NCI-H2107 treated with DMSO at 0.1 percent for 48 hours (cell line): Measurements from ENCODE around the gene NRG2.

Source experiments
- DNase-seq: peaks from one replicate; lab custom pipeline; 2025; ENCODE audit not compliant: unreplicated experiment; lab: John Stamatoyannopoulos, UW

NRG2 gene

DNA sequence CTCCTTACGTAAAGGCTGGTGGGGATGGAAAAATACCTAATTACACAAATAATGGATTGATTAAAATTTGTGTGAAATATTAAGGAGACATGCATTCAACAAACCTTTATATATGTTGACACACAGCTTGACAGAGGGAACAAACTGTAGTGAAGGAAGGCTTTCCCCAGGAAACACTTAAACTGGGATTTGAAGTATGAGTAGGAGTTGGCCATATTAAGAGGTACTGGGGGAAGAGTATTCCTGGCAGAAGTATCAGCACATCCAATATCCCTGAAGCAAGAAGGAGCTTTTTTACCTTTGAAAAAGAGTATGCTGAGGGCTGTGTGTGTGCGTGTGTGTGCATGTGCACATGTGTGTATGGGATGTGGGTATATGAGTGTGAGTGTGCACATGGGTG lies 136.4 kb downstream of the NRG2 start:
- no peak for DNase-seq

DNA sequence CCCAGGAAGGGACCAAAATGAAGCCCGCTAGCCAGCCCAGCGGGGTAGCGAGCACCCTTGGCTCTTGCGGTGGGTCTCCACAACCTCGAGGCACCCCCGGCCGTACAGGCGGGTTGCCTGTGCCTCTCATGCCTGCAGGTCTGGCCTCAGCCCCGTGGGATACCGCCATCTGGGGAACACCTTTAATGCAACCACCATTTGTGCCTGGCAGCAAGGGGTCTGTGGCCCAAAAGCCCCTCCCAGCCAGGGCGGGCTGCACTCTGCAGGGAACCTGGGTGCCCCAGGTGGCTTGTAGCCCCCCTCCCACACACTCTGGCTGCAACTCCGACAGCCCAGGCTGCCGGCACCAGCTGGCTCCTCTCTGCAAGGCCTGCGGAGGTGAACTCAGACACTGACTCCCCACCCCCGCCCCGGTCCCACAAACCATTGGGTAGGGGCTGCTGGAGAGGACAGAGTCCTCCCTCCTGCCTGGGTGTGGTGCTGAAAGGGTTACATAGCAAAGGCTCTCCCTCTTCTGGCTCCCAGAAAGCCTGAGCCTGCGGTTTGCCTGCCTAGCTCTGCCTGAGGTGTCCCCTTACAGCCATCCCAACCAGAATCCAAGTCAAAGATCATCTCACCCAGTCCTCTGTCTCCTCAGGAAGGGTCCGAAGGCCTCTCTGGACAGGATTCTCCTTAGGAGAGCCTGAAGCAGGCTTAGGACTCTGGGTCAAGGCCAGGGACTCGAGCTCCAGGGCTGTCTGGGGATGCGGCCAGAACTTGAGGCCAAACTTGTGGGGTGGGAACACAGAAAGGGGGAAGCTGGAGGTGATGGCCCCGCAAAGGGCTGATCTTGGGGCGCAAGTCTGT lies 138.1 kb downstream of the NRG2 start:
- peak; percentile 16 for DNase-seq

DNA sequence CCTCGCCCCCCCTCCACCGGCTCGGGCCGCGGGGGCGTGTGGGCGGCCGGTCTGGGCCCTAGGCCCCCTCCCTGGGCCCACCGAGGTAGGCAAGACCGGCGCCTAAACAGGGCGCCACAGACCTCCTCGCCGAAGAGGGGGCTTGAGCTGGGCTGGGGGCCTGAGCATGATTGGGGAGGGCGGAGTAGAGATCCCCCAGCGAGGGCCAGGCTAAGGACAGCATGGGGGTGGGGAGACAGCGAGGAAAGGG lies 138.6 kb downstream of the NRG2 start:
- DNase-seq: no peak

DNA sequence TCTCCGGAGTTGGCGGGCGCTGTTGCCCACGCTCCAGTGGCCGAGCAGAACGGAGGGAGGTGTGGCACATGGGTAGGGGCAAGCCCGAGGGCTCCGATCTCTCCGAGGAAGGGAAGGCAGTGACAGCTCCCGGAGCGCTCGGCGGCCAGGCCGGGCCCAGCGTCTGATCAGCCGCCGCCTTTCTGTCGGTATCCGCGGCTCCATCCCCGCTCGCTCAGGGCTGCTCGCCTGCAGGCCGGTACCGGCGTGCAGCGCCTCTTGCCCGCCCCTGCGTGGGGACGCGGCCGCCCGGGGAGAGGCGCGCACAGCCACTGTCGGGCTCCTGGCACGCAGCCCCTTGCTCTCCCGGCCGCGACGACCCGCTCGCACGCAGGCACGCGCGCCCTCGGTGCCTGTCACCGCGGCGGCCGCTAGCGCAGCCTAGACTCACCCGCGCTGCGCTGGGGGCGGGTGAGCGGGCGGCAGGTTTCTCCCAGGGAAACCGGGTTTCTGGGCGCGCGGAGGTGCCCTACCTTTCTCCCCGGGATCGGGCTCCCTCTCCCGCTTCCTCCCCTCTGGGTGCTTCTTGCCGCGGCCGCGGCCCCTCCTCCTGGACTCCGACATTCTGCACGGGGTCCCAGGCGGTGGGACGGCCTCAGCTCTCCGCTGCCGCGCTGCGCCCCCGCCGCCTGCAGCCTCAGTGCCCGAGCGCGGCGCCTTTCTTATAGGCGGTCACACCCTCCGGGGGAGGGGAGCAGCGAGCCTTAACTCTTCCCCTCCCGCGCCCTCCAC lies 139.1 kb downstream of the NRG2 start:
- peak; percentile 2 for DNase-seq

DNA sequence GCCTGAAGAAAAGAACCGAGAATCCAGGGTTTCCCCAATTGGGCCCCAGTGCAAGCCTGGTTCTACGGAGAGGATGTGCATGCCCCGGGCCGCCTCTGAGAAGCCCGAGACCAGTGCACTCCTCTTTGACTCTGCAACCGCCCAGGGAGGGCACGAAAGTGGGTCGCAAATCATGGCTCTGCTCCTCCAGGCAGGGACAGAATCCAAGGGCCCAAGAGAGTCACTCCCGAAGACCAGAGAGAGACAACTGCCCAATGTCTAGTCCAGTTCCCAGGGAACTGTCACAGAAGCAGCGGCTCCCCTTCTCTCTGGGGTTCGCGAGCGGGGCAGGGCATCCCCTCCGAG lies 139.7 kb downstream of the NRG2 start:
- DNase-seq: no peak

DNA sequence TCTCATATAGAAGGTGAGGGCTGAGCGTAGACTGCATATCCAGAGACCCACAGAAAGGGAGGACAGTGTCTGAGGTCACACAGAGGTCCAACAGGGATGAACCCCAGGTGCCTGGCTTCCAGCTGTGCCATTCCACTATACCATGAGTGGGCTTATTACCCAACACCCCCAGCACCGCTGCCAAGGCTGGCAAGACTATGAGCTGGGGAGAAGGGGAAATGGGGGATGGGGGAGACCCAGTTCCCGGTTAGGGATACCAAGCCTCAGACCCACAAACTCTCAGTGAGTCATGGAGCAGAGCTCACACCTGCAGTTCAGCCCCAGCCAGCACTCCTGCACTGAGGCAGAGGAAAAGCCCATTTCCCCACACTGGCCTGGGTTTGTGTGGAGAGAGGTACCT lies 141.1 kb downstream of the NRG2 start:
- no peak for DNase-seq

DNA sequence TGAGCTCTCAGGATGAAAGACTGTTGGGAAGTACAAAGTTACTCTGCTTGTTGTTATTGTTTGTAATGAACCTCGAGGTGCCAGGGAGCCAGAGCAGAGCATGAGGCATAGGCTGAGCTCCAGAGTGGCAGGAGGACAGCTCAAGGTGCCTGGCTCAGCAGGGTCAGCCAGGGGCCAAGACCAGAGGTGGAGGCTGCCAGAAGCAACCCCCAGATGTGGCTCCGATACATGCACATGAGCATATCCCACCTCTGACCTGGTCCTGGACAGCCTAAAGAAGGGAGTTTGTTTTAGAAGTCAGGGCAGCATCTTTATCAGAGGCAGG lies 141.9 kb downstream of the NRG2 start:
- no peak for DNase-seq

DNA sequence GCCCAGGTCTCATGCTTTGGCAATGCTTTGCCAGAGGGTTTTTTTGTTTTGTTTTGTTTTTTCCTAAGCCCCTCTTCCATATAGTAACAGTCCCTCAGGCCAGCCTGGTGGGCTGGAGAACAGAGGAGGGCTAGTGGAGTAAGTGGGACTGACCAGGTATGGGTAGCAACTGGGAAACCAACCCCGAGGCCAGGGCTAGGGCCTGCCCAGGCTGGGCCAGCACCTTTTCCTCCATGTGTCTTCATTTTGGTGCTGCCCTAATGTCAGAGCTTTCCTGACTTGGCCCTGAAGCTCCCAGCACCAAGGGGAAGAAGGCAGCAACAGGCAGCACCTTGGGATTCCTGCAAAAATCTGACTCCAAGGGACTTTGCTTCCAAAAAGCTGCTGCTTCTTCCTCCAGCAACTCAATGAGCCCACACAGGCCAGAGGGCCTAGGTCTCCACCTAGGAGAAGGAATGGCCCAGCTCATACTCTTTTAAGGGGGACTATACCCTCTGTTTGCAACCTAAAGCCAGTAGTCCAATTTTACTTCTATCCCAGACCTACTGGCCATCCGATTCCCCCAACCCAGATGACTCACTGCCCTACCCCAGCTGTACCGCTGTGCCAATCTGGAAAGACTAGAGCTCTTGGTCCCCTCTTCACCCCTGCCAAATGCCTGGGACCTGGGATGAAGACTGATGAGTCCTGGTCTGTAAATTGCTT lies 142.4 kb downstream of the NRG2 start:
- no peak for DNase-seq

DNA sequence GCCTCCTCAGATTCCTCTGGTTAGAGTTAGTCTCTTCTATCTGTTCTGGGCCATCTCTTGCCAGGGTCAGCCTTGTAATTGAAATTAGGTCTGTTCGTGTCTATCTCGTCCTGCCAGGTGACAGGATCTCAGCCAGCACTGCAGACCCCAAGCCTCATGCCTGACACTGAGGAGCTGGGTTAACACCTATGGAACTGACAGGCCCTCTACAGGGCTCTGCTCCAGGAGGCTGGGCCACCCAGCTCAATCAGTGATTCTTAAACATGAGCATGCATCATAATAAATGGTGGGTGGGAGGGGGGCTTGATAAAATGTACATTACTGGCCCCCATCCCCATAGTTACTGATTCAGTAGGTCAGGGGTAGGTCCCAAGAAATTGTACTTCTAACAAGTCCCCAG lies 144.1 kb downstream of the NRG2 start:
- DNase-seq: no peak

DNA sequence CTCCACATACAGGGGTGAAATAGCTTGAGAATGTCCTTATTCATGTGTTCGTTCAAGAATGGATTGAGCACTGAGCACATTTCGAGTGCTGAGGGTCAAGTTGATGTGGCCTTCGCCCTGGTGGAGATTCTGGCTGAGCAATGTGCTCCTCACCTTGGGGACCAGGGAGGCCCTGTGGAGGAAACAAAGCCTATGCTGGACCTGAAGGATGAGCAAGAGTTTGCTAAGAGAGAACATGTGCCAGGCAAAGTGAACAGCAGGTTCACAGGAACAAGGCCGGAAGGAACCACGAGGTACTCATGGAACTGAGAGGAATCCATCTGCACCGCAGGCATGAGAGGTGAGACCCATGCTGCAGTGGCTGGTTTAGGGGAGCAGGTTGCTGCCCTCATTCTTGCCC lies 145.1 kb downstream of the NRG2 start:
- no peak for DNase-seq

DNA sequence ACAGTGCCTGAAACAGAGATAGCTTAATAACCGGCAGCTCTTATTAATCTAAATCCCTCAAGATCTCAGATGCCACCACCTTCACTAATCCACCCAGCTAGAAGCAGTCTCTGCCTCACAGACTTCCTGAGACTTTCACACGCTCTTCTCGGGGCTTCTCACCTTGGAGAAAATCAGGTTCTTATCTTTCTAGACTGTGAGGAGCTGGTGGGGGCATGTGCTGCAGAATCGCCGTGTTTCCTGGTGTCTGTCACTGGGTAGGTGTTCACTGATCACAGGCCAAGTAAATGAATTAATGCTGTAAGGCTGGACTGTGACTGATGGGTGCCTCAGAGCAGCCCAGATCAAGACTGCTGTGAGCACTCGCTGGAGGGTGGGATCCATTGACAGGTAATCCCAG lies 145.8 kb downstream of the NRG2 start:
- DNase-seq: no peak

DNA sequence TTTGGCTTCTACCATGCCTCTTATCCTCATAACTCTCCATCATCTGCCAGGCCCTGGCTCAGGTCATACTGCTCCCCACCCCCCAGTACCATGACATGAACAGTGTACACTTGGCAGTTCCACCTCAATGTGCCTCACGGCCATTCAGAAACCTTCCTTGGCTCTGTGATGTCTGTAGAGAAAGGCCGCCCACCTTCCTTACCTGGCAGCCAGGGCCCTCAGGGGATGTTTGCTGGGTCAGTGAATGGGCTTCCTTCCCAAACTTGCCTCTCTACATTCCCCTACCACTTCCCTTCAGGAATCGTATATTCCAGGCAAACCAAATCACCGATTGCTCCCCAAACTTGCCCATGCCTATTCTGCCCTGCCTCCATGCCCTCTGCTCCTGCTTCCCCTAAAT lies 146.4 kb downstream of the NRG2 start:
- no peak for DNase-seq

DNA sequence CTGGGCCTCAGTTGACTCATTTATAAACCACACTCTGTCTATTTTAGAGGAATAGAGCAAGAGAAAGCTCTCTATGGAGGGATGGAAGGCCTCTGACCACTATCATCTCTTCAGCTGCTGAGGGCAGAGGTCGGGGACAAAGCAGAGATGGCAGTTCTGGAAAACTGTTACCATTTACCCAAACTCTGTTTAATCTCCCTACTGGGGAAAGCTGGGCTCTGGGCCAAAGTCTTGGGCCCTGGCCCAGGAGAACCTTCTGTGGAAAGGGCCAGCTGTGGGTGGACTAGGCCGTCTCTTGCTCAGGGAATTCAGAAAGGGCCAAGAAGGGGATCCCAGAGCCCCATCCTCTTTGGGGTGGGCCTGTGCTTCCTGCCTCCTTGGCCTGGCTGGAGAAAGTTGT lies 147.5 kb downstream of the NRG2 start:
- no peak for DNase-seq

DNA sequence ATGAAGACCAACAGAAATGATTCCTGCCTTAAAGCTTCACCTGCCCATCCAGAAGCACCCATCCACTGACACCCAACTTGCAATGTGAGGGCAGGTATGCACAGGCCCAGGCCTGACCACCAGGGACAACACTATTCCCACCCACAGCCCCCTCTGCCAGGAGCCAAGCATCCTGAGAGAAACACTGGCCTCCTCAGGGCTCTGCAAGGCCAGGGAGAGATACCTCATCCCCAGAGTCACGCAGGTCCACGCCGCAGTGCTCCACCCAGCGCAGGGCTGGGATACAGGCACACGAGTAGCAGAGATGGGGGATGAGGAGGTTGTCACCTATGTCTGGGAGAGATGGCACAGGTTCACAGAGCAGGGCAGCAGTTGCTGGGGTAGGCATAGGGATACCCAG lies 148.1 kb downstream of the NRG2 start:
- DNase-seq: no peak

DNA sequence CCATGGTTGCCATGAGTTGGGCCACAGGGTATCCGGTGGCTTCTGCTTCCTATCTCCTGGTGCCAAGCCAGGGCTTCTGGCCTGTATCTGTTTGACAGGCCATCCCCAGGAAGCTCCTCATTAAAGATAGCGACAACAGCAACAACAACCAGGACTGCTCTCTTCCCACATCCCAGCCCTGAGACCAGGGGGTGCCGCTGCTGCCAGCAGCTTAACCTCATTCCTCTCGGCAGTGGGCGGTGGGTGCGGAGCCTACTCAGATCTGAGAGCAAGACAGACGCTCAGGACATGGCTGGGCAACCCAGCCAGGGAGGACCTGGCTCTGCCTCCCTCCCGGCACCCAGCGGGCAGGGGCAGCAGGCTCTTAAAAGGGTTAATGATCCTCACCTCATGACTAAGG lies 149.2 kb downstream of the NRG2 start:
- no peak for DNase-seq

DNA sequence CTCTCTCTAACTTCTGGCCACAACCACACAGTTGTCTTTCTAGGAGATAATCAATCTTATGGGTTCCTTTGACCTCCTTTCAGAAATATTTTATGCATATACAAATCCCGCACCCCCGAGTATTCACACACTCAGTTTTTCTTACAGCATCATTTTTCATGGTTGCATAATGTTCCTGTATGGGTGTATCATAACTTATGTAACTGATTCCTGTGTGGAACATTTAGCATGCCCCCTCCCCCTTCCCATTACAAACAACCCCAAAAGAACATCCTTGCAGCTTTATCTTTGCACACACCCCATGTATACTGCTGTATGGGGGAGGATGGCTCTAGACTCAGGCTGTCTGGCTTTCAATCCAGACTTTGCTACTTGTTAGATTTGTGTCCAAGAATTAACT lies 153.7 kb downstream of the NRG2 start:
- DNase-seq: no peak

DNA sequence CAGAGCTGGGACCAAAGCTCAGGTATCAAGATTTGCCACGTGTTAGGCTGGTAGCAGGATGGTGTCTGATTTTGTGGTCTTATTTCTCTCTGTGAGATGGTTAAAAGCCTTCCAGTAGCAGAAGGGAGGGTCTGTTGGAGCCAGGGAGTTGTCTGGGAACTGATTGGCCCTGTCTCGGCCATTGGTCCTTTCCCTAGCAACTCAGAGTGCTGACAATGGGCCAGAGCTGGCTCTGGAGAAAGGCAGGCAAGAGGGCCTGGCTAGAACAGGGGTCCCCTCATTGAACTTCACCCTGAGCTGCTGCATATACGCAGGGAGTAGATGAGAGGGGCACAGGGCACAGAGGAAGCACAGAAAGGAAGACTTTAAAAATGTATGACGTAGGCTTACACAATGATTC lies 154.7 kb downstream of the NRG2 start:
- no peak for DNase-seq

DNA sequence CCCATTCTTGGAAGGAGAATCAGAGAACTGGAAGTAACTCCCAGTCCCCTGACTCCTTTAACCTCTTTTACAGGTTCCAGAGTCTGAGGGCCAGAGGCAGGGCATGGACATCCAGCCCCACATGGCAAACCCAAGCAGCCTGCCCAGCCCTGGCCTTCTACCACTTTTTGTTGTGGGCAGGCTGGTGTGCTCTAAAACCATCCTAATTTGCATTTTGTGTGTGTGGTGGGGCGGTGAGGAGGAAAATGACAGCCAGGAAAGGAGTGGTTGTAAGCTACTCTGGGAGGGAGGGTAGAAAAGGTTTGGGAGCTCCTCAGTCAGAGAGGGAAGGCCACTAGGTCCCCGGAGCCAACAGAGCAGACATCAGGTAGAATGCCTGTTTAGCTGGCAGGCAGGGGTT lies 156.9 kb downstream of the NRG2 start:
- DNase-seq: no peak

DNA sequence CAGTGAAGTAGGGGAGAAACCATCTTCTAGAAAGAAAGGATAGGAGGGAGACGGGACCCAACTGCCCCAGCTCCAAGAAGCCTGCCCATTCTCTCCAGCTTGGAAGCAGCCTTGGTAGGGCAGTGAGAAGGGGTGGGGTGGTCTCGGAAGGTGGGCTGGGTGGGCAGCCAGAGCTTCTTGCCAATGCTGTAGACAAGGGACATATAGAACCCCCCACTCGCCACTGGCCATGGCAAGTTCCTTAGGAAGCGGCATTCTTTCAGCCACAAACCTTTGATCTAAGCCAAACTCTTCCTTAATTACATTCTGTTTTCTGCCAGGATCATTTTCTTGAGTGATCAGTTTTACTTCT lies 157.3 kb downstream of the NRG2 start:
- no peak for DNase-seq

DNA sequence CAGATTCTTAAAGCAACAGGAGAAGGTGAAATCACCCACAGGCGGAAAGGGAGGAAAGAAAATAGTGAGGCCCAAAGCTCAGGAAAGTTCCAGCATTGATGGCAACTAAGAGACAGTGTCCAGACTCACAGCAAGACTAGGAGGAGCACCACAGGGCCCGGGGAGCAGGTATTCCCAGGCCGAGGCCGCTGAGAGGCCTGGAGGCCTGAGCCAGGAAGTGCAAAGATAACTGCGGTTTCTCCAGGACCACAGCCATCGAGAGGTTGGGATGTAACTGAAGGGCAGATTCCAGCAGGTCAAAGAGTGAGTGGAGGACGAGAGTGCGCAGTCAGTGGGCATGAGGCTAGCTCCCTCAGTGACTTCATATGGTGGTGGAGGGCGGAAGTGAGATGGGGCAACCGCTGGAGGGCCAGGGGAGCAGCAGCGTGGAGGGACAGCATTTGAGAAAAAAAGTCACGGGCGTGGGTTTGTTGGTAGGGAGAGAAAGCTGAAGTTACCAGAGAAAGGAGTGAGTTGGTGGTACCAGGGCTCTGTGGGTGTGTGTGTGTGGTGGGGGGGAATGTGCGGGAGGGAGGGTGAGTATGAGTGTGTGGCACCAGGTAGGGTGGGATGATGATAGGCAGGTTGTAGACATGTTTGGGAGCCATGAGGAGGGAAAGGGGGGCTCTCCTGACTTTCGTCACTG lies 157.8 kb downstream of the NRG2 start:
- no peak for DNase-seq

DNA sequence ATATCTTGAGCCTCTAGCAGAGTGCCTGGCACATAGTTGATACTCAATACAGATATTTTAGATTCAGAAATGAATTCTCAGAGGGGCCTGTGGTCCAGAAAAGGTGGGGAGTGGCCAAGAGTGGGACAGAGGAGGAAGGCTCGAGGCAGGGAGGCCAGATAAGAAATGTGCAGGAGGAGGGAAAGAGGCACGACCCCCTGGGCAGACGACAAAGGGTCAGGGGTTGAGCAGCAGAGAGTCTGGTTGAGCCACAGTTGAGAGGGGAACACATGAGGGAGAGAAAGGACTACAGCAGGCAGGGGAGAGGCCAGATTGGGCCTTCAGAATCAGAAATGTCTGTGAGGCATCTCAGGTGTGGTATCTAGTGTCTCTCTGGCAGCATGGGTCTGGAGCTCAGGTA lies 158.4 kb downstream of the NRG2 start:
- no peak for DNase-seq

DNA sequence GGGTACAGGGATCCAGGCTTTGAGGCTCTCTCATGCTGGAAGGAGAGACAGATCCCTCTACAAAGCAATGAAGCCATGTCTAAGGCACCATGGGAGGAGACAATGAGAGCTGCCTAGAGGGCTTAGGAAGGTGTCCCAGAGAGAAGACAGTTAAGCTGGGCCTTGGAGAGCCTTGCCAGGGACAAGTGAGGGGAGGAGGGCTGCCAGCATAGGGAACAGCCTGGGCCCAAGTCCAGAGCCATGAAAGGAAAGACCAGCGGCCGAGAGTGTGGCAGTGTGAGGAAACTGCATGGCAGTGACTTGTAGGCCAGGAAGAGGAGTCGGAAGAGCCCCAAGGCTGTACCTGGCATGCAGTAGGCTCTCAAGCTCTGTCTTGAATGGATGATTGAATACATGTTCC lies 159.0 kb downstream of the NRG2 start:
- no peak for DNase-seq
